GM04504 (cell line): ENCODE data around the gene XYLT1.
"Not testable (repeated sequence)": the region's sequence is repeated elsewhere in the genome, so short reads cannot be mapped to it uniquely, and the experiment has no call there.

Experiments
- DNase-seq: peaks from one replicate; pipeline ENCODE4 v3.0.0-alpha.2; 2012; ENCODE audit warnings: low read depth

The XYLT1 gene

GRCh38 chr16:17335406-17335805 is 135.4 kb downstream of the XYLT1 start:
- not testable (repeated sequence) for DNase-seq

GRCh38 chr16:17334096-17334495 is 136.7 kb downstream of the XYLT1 start:
- DNase-seq, result peak; percentile 84

GRCh38 chr16:17333229-17333628 is 137.5 kb downstream of the XYLT1 start:
- DNase-seq, result no peak

GRCh38 chr16:17331991-17332390 is 138.8 kb downstream of the XYLT1 start:
- DNase-seq, result no peak

GRCh38 chr16:17331071-17331607 is 139.6 kb downstream of the XYLT1 start:
- DNase-seq, result peak; percentile 29

GRCh38 chr16:17330044-17330443 is 140.7 kb downstream of the XYLT1 start:
- DNase-seq, result no peak

- DNase-seq, result no peak
Observed at GRCh38 chr16:17329391-17329790, 141.4 kb downstream of the XYLT1 start.

- no peak for DNase-seq
Observed at GRCh38 chr16:17328932-17329331, 141.8 kb downstream of the XYLT1 start.

GRCh38 chr16:17327664-17328335 is 143.0 kb downstream of the XYLT1 start:
- DNase-seq, result no peak

GRCh38 chr16:17325476-17326143 is 145.2 kb downstream of the XYLT1 start:
- no peak for DNase-seq

- no peak for DNase-seq
Observed at GRCh38 chr16:17324451-17324850, 146.3 kb downstream of the XYLT1 start.

GRCh38 chr16:17323171-17323570 is 147.6 kb downstream of the XYLT1 start:
- DNase-seq, result no peak

GRCh38 chr16:17321824-17322223 is 148.9 kb downstream of the XYLT1 start:
- DNase-seq, result no peak

- no peak for DNase-seq
Observed at GRCh38 chr16:17320009-17320408, 150.8 kb downstream of the XYLT1 start.

GRCh38 chr16:17318238-17318637 is 152.5 kb downstream of the XYLT1 start:
- no peak for DNase-seq

GRCh38 chr16:17316005-17316404 is 154.8 kb downstream of the XYLT1 start:
- DNase-seq, result no peak

- DNase-seq, result no peak
Observed at GRCh38 chr16:17313793-17314547, 156.8 kb downstream of the XYLT1 start.

GRCh38 chr16:17313085-17313611 is 157.6 kb downstream of the XYLT1 start:
- no peak for DNase-seq

GRCh38 chr16:17312094-17312710 is 158.6 kb downstream of the XYLT1 start:
- DNase-seq, result no peak

- no peak for DNase-seq
Observed at GRCh38 chr16:17311333-17312093, 159.2 kb downstream of the XYLT1 start.

- DNase-seq, result no peak
Observed at GRCh38 chr16:17309510-17309909, 161.2 kb downstream of the XYLT1 start.
